GM21447 (cell line): ENCODE results near the gene CUEDC2.

Source experiments
- ATAC-seq: cut with Tn5 transposase; IDR thresholded peaks from one replicate; pipeline ENCODE4 v1.9.1; 2021; ENCODE audit not compliant: unreplicated experiment

The CUEDC2 gene

DNA sequence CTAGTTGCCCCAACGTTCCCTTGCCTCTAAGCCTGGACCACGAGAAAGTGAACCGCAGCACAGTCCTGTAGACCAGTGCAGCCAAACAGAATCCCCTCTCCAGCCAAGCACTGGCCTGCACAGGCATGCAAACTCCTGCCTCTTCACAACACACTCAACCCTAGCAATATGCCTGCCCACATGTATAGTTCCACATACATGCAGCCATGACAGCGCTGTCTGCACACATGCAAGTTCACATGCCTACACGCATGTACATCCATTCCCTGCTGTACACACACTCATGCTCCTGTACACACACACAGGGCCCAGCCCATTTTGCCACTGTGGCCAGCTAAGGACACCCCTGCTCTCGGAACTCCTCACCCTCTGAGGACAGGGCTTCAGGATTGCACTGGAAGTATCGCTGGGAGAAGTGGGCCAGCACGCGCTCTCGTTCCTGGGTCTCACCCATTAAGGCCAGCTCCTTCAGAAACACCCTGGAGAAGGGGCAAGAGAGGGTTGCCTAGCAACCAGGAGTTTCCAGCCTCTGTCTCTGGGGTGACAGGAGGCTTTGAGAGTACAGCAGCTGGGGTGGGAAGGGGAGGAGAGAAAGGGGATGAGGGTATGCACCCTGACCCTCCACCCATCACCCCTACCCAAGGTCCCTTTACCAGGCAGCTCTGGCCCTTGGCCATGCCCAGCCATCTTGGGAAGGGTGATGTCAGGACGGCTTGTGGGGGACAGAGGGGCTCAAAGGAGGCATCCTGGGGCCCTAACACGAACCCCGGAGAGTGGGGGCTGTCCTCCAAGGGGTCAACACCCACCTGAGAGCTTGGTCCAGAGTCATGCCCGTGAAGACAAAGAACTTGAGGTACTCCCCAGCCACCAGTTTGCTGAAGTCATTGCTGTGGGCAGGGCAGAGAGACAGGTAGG, 20.8 kb downstream of the CUEDC2 start:
- no peak for ATAC-seq

- no peak for ATAC-seq
These were observed 21.8 kb downstream of the CUEDC2 start for GRCh38 chr10:102410429-102411073.

DNA sequence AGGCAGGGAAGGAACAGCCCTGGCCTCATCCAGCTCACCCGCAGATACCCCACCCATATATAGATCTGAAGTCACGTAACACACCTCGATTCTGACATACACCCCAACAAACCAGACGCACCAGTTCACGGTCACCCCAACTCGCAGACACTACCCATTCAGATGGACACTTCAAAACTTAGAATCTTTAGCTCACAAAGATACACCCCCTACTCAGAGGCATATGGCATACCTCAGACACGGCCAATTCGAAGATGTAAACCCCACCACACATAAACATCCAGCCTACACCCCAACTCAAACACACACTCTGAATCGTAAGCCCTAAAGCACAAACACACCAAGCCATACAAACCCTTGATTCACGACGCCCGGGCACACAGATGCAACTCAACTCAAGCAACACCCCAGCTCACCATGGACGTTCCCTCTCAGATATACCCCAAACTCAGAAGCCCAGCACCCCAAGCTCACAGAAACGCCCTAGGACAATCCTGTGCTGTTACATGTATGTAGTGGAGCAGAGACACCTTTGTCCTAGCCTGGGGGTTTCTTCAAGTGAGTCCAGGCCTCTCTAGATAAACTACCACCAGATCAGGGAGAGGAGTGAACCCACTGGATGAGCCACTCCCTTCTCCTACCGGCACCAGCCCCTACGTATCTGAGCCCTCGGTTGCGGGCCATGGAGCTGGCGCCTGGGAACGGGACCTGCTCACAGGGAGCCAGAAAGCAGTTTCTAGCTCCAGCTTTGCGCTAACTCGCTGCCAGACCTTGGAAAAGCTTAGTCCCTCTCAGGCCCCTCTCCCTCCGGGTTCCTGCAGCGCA, 22.6 kb downstream of the CUEDC2 start:
- no peak for ATAC-seq

DNA sequence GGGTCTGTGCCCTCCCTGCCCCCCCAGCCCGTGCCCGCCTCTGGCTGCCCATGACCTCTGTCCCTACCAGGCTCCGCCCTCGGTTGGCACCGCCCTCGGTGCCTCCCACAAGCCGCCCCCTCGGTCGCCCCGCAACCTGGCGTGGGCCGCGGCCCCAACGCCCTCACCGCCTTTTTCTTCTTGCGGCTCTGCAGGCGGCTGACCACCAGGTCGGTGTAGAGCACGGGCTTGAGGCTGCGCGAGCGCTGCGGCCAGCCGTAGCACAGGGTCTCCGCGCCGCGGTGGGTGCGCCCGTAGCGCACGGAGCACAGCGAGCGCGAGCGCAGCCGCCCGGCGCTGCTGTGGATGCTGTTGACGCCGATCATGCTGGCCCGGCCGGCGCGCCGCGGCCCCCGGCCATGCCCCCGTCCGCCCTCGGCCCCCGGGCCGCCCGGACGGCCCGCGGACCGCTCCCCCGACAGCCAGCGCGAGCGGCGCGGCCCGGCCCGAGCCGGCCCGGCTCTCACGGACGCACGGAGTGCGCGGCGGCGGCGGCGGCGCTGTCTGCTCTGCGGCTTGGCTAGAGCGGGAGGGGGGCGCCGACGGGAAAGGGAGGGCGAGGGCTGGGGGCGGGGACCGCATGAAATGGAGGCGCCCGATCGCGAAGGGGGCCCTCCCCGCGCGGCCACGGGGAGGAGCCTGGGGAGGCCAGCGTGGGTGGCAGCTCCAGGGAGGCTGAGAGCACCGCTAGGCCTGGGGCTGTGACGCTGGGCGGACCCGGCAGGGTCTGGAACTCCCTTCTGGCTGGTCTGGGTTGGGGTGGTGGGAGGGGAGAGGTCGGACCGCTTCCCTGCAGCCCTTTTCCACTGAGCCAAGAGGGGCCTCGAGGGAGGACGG, 23.4 kb downstream of the CUEDC2 start:
- ATAC-seq, result no peak

GRCh38 chr10:102408131-102408727, 24.1 kb downstream of the CUEDC2 start:
- ATAC-seq, result no peak

- no peak for ATAC-seq
These were observed 24.8 kb downstream of the CUEDC2 start for GRCh38 chr10:102407425-102408130.

GRCh38 chr10:102406815-102407214, 25.6 kb downstream of the CUEDC2 start:
- ATAC-seq, result no peak

DNA sequence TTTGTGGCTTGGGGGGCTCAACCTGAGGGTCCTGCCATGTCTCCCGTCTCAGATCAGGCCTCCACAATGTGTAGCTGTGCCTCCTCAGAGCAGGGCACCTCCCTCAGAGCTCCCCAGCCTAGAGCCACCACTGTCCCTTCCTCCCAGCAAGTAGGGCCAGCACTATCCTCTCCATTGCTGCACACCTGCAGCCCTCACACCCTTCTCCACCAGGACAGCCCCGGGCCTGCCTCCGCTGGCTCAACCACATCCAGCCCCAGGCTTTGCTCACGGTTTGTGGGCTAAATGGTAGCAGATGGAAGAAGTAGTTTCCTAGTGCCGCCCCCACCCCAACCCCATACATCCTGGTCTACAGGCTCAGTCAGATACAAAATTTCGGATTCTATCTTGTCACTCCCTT, 26.7 kb downstream of the CUEDC2 start:
- ATAC-seq, result no peak

- ATAC-seq, result no peak
These were observed 27.2 kb downstream of the CUEDC2 start for GRCh38 chr10:102405108-102405571.

GRCh38 chr10:102404361-102405107, 27.8 kb downstream of the CUEDC2 start:
- no peak for ATAC-seq

DNA sequence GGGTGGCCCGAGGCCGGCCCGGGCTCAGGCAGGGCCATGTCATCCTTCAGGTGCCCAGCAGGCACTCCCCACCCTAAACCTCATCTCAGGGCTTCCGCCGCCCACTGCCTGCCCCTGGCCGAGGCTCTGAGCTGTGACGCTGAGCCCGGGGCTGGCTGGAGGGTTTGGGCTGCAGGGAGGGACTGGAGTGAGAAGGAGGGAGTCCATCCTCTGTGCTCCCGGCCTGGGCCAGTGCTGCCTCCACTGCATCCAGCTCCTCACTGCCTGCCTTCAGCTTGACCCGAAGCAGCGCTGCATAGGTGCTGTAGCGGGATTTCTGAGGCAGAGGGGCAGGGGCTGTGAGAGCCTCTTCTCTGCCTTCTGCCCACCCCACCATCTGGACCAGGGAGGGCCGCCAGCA, 29.3 kb downstream of the CUEDC2 start:
- no peak for ATAC-seq

GRCh38 chr10:102402512-102402896, 29.9 kb downstream of the CUEDC2 start:
- ATAC-seq, result no peak

DNA sequence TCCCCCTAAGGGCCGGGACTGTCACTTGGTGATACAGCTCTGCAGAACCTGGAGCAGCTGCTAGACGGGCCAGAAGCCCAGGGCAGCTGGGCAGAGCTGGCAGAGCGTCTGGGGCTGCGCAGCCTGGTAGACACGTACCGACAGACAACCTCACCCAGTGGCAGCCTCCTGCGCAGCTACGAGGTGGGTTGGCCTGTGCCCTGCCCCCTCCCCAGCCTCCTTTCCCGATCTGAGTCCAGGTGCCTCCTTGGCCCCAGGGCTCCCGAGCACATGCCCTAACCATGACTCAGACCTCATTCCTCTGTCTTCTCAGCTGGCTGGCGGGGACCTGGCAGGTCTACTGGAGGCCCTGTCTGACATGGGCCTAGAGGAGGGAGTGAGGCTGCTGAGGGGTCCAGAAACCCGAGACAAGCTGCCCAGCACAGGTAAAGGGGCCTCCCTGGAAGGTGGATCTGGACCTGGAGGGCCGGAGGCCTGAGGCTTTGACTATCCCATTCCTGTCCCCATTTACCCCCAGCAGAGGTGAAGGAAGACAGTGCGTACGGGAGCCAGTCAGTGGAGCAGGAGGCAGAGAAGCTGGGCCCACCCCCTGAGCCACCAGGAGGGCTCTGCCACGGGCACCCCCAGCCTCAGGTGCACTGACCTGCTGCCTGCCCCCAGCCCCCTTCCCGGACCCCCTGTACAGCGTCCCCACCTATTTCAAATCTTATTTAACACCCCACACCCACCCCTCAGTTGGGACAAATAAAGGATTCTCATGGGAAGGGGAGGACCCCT, 30.5 kb downstream of the CUEDC2 start:
- ATAC-seq, result no peak

- no peak for ATAC-seq
These were observed 31.1 kb downstream of the CUEDC2 start for GRCh38 chr10:102401342-102401654.

DNA sequence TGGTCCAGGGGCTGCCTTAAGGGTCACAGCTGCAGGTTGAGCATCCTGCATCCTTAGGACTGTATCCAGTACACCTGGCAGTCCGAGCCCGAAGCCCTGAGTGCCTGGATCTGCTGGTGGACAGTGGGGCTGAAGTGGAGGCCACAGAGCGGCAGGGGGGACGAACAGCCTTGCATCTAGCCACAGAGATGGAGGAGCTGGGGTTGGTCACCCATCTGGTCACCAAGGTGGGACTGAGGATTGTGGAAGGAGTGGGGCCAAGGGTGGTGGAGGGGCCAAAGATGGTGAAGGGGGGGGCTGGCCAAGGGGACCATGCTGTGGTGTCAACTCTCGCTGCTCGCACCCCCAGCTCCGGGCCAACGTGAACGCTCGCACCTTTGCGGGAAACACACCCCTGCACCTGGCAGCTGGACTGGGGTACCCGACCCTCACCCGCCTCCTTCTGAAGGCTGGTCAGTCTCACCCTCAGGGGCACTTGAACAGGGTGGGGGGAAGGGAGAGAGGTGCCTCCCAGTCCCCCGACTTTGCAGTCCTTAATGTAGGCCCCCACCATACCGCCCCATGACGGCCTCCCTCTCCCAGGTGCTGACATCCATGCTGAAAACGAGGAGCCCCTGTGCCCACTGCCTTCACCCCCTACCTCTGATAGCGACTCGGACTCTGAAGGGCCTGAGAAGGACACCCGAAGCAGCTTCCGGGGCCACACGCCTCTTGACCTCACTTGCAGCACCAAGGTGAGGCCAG, 31.6 kb downstream of the CUEDC2 start:
- no peak for ATAC-seq

DNA sequence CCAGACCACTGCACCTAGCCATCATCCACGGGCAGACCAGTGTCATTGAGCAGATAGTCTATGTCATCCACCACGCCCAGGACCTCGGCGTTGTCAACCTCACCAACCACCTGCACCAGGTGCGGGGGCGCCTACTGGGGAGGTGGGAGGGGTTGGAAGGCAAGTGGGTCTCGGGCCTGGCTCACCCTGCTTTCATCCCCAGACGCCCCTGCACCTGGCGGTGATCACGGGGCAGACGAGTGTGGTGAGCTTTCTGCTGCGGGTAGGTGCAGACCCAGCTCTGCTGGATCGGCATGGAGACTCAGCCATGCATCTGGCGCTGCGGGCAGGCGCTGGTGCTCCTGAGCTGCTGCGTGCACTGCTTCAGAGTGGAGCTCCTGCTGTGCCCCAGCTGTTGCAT, 32.3 kb downstream of the CUEDC2 start:
- no peak for ATAC-seq

DNA sequence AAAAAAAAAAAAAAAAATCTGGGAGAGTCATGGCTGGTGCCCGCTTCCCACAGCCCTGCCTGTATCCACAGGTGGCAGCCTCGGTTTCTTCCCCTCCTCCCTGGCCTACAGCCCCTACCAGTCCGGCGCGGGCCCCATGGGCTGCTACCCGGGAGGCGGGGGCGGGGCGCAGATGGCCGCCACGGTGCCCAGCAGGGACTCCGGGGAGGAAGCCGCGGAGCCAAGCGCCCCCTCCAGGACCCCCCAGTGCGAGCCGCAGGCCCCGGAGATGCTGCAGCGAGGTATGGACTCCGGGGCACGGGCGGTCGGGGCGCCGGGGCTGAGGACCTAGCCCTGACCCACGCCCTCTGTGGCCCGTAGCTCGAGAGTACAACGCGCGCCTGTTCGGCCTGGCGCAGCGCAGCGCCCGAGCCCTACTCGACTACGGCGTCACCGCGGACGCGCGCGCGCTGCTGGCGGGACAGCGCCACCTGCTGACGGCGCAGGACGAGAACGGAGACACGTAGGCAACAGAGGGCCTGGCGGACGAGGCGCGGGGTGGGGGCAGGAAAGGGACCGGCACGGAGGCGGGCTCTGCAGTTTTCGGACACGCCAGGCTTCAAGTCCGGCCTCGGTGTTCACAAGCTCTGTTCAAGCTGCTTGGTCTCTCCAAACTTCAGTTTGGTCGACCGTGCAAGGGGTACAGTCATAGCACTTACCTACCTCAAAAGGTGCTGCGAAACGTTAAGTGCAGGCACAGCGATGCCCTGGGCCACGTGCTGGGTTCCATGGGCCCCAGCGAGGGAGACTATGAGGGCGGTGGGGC, 33.0 kb downstream of the CUEDC2 start:
- ATAC-seq, result peak; percentile 38
